ENCODE measurements around the gene MYEF2. TPM values are rescaled to one million over a fixed set of nuclear protein-coding genes. Genes with fewer than 3 reads are reported as not detected.

Gene MYEF2
- total and polyA plus RNA-seq, 10 of the 15 experiments (the other 5 are each of a cell fraction or from before 2014, with no cell fraction given), result 9.2 to 47.0 (median 19.9) TPM

DNA sequence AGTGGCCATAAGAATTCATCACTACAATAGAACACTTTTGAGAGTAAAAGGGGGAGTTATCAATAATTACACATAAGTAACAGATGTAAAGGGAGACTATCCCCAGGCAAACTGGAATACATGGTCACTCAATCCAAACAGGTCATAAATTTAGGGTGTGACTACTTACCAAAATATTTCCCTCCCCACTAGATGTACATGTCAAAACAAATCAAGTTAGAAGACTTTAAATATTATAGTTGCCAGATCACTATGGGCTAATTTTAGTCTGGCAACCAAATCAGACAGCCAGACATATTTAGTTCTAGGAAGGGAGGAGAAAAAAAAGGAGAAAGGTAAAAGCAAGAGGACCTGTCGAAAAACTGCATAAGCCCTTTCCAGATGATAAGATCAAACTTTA, 34.2 kb downstream of the MYEF2 start (continued):
- TF ChIP-seq, protein P1, sequence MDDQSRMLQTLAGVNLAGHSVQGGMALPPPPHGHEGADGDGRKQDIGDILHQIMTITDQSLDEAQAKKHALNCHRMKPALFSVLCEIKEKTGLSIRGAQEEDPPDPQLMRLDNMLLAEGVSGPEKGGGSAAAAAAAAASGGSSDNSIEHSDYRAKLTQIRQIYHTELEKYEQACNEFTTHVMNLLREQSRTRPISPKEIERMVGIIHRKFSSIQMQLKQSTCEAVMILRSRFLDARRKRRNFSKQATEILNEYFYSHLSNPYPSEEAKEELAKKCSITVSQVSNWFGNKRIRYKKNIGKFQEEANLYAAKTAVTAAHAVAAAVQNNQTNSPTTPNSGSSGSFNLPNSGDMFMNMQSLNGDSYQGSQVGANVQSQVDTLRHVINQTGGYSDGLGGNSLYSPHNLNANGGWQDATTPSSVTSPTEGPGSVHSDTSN (IDR thresholded peaks at IDR 0.05; ENCODE audit: insufficient replicate concordance, low read depth, low read length), result no peak

DNA sequence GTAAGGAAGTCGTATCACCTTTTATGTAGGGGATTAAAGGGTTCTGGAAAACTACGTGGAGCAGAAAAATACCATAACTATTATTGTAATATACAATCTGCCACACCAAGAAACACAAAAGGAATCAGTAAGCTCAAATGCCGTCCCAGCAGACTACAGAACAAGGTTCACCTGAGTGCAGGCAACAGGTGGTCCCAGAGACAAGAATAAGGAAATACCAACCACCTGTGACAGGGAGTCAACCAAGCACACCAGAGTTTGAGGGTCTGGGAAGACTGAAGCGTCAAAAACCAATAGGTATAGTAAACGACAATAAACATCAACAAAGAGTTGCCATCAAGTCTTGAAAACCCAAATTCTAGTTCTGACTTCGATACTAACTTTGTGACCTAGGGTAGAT, 45.2 kb downstream of the MYEF2 start:
- in situ Hi-C loops (cut with MboI), result no loop called here
- ChIA-PET SMC1A (ENCODE audit: uncharacterized antibody, unreplicated experiment) (interaction anchor here (1.8 kb wide), 1 partner anchor 19 kb away, joined by 5 read pairs; no protein-coding TSS in a partner anchor), RAD21 (ENCODE audit: unreplicated experiment) (interaction anchor here (0.7 to 1.2 kb wide), 2 partner anchors 12 to 153 kb away, joined by 4 read pairs; no protein-coding TSS in a partner anchor), POLR2A (interaction anchor here (0.6 to 0.8 kb wide), 2 partner anchors 16 to 44 kb away, joined by 3 read pairs; no protein-coding TSS in a partner anchor), CTCF (interaction anchor here (1.2 to 1.7 kb wide), 4 partner anchors 11 to 78 kb away, joined by 3 to 5 read pairs (median 4); no protein-coding TSS in a partner anchor)
- FAIRE-seq, result no peak
- H3K27me3 ChIP-seq (replicated peaks in 1 of 2; ENCODE audit: control insufficient read depth in 2 of 2, insufficient read depth in 2 of 2, low read length in 1 of 2), result no peaks in the 10 kb centered on the region
- H3K9me3 ChIP-seq (replicated peaks; ENCODE audit: control insufficient read depth, insufficient read depth, low read length), result no peaks in the 10 kb centered on the region
- H4K20me1 ChIP-seq (ENCODE audit: control insufficient read depth, insufficient read depth), result no peaks in the 10 kb centered on the region
- no peak overlapping the region for H3K9ac ChIP-seq (ENCODE audit: control insufficient read depth, insufficient read depth, low read length)
- no peak overlapping the region for H3K4me3 ChIP-seq
- no peak overlapping the region for H2AFZ ChIP-seq (ENCODE audit: control insufficient read depth, low read depth, low read length)
- H3K4me2 ChIP-seq (ENCODE audit: control insufficient read depth, insufficient read depth), result no peak overlapping the region
- H3K27ac ChIP-seq (ENCODE audit: control insufficient read depth, insufficient read depth), result no peak overlapping the region
- no peaks in the 10 kb centered on the region for H3K36me3 ChIP-seq (ENCODE audit: control insufficient read depth in 2 of 2, insufficient read depth in 2 of 2, low read length in 1 of 2)
- no peaks in the 10 kb centered on the region for H3K79me2 ChIP-seq (ENCODE audit: control insufficient read depth, insufficient read depth, low read length)
- WGBS (ENCODE audit: insufficient coverage, insufficient replicate concordance, low lambda C conversion rate, missing lambda C conversion rate), result 59% methylated on average over 6 of the region's 6 CpGs
- no TSS peak for BruUV-seq (replicated peaks)
- H3K4me1 ChIP-seq (ENCODE audit: control insufficient read depth, insufficient read depth, low read length), result no peaks in the 10 kb centered on the region
- DNase-seq (ENCODE audit: low read depth, low spot score), result no peak
- intact Hi-C loops (cut with micrococcal nuclease; ENCODE audit: unreplicated experiment), result no loop called here
- ATAC-seq, result no peak
- TF ChIP-seq, protein P2, sequence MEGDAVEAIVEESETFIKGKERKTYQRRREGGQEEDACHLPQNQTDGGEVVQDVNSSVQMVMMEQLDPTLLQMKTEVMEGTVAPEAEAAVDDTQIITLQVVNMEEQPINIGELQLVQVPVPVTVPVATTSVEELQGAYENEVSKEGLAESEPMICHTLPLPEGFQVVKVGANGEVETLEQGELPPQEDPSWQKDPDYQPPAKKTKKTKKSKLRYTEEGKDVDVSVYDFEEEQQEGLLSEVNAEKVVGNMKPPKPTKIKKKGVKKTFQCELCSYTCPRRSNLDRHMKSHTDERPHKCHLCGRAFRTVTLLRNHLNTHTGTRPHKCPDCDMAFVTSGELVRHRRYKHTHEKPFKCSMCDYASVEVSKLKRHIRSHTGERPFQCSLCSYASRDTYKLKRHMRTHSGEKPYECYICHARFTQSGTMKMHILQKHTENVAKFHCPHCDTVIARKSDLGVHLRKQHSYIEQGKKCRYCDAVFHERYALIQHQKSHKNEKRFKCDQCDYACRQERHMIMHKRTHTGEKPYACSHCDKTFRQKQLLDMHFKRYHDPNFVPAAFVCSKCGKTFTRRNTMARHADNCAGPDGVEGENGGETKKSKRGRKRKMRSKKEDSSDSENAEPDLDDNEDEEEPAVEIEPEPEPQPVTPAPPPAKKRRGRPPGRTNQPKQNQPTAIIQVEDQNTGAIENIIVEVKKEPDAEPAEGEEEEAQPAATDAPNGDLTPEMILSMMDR (IDR thresholded peaks at IDR 0.05 in 2 of 3, conservative IDR thresholded peaks at IDR 0.05 in 1 of 3; ENCODE audit: control insufficient read depth in 2 of 3, extremely low read depth in 1 of 3, insufficient read depth in 1 of 3, low read depth in 3 of 3, low read length in 3 of 3), result no peak
- no peak for TF ChIP-seq FOXM1 (IDR thresholded peaks at IDR 0.05; ENCODE audit: low read depth, low read length)
- no peak for TF ChIP-seq TARDBP (IDR thresholded peaks at IDR 0.05; ENCODE audit: borderline replicate concordance)
- TF ChIP-seq, protein P3, sequence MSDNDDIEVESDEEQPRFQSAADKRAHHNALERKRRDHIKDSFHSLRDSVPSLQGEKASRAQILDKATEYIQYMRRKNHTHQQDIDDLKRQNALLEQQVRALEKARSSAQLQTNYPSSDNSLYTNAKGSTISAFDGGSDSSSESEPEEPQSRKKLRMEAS (IDR thresholded peaks at IDR 0.05; ENCODE audit: low read depth, low read length), result no peak
- no peak for TF ChIP-seq NBN (IDR thresholded peaks at IDR 0.05)
- TF ChIP-seq HDAC6 (IDR thresholded peaks at IDR 0.05; ENCODE audit: unreplicated experiment), result no peak
- TF ChIP-seq RELA (IDR thresholded peaks at IDR 0.05; ENCODE audit: borderline replicate concordance, partially characterized antibody), result no peak
- no peak for TF ChIP-seq MYB (IDR thresholded peaks at IDR 0.05; ENCODE audit: borderline replicate concordance, low read depth, low read length)
- no peak for TF ChIP-seq RFX5 (IDR thresholded peaks at IDR 0.05; ENCODE audit: low read depth, low read length)
- TF ChIP-seq ZNF24 (IDR thresholded peaks at IDR 0.05), result no peak
- TF ChIP-seq, protein P4, sequence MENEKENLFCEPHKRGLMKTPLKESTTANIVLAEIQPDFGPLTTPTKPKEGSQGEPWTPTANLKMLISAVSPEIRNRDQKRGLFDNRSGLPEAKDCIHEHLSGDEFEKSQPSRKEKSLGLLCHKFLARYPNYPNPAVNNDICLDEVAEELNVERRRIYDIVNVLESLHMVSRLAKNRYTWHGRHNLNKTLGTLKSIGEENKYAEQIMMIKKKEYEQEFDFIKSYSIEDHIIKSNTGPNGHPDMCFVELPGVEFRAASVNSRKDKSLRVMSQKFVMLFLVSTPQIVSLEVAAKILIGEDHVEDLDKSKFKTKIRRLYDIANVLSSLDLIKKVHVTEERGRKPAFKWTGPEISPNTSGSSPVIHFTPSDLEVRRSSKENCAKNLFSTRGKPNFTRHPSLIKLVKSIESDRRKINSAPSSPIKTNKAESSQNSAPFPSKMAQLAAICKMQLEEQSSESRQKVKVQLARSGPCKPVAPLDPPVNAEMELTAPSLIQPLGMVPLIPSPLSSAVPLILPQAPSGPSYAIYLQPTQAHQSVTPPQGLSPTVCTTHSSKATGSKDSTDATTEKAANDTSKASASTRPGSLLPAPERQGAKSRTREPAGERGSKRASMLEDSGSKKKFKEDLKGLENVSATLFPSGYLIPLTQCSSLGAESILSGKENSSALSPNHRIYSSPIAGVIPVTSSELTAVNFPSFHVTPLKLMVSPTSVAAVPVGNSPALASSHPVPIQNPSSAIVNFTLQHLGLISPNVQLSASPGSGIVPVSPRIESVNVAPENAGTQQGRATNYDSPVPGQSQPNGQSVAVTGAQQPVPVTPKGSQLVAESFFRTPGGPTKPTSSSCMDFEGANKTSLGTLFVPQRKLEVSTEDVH (IDR thresholded peaks at IDR 0.05; ENCODE audit: low read depth, partially characterized antibody), result no peak
- no peak for TF ChIP-seq POLR2AphosphoS2 (IDR thresholded peaks at IDR 0.05; ENCODE audit: low read depth, low read length)
- TF ChIP-seq ZZZ3 (IDR thresholded peaks at IDR 0.05; ENCODE audit: control insufficient read depth, insufficient read length, low read depth), result no peak
- no peak for TF ChIP-seq HDAC2 (IDR thresholded peaks at IDR 0.05)
- TF ChIP-seq, protein P5, sequence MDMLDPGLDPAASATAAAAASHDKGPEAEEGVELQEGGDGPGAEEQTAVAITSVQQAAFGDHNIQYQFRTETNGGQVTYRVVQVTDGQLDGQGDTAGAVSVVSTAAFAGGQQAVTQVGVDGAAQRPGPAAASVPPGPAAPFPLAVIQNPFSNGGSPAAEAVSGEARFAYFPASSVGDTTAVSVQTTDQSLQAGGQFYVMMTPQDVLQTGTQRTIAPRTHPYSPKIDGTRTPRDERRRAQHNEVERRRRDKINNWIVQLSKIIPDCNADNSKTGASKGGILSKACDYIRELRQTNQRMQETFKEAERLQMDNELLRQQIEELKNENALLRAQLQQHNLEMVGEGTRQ (IDR thresholded peaks at IDR 0.05; ENCODE audit: borderline replicate concordance, low read depth, low read length), result no peak
